CD14-positive monocyte (primary cell): ENCODE measurements around the gene SIGLEC10. TPM values are rescaled to one million over a fixed set of nuclear protein-coding genes. Genes with fewer than 3 reads are reported as not detected.

Source experiments
- DNase-seq, 3 donors: peaks; one replicate each; pipeline ENCODE4 v3.0.0-alpha.2; 2011 to 2022
- H2AFZ ChIP-seq: 2 replicates; pipeline ENCODE4 v1.6.0; 2012; ENCODE audit warnings: mild to moderate bottlenecking, low read depth, low read length, inconsistent platforms; ENCODE audit not compliant: insufficient read depth, poor library complexity, severe bottlenecking
- H3K27ac ChIP-seq, 2 donors: 1 replicate in 1 of 2; 2 replicates in 1 of 2; pipeline ENCODE4 v1.5.1; 2012 to 2013; ENCODE audit warnings: low read length in 2 of 2, control low read depth in 1 of 2, inconsistent platforms in 1 of 2, low read depth in 1 of 2, mild to moderate bottlenecking in 1 of 2
- H3K27me3 ChIP-seq, 2 donors: one replicate each; pipeline versions ENCODE4 v1.6.0 to v1.6.1; 2011 to 2013; ENCODE audit warnings: low read length in 2 of 2; ENCODE audit not compliant: control insufficient read depth in 2 of 2, insufficient read depth in 2 of 2
- H3K36me3 ChIP-seq, 2 donors: replicated peaks in 1 of 2; 1 replicate in 1 of 2; 2 replicates in 1 of 2; pipeline versions ENCODE4 v1.5.1 to v1.6.1; 2012 to 2013; ENCODE audit warnings: low read length in 2 of 2, control low read depth in 1 of 2, inconsistent platforms in 1 of 2, mild to moderate bottlenecking in 1 of 2; ENCODE audit not compliant: insufficient read depth in 2 of 2, control insufficient read depth in 1 of 2
- H3K4me1 ChIP-seq, 2 donors: 1 replicate in 1 of 2; 2 replicates in 1 of 2; pipeline versions ENCODE4 v1.5.1 to v1.6.1; 2012 to 2013; ENCODE audit warnings: low read length in 2 of 2, control low read depth in 1 of 2, inconsistent platforms in 1 of 2, mild to moderate bottlenecking in 1 of 2, moderate library complexity in 1 of 2; ENCODE audit not compliant: insufficient read depth in 2 of 2, control insufficient read depth in 1 of 2
- H3K4me2 ChIP-seq: replicated peaks from 2 replicates; pipeline ENCODE3; 2012; ENCODE audit warnings: low read length, moderate library complexity, mild to moderate bottlenecking; ENCODE audit not compliant: poor library complexity, severe bottlenecking; ENCODE audit errors: extremely low read depth
- H3K4me3 ChIP-seq, 3 experiments: fragments of 200-600 bp in 1 of 3; sonication (generic) in 1 of 3; replicated peaks in 1 of 3; 1 replicate in 2 of 3; 2 replicates in 1 of 3; pipeline ENCODE4 v1.5.1; 2011 to 2013; ENCODE audit warnings: low read length in 3 of 3, mild to moderate bottlenecking in 3 of 3, control low read depth in 2 of 3, low read depth in 2 of 3, inconsistent platforms in 1 of 3, moderate library complexity in 1 of 3
- H3K79me2 ChIP-seq: 2 replicates; pipeline ENCODE4 v1.6.0; 2012; ENCODE audit warnings: mild to moderate bottlenecking, control low read depth, inconsistent platforms, low read length, moderate library complexity; ENCODE audit not compliant: insufficient read depth
- H3K9ac ChIP-seq: 2 replicates; pipeline ENCODE4 v1.6.0; 2017; ENCODE audit warnings: low read length, mild to moderate bottlenecking; ENCODE audit not compliant: insufficient read depth, poor library complexity, severe bottlenecking
- H3K9me3 ChIP-seq, 2 donors: replicated peaks in 1 of 2; 1 replicate in 1 of 2; 2 replicates in 1 of 2; pipeline versions ENCODE4 v1.5.1 to v1.6.1; 2012 to 2013; ENCODE audit warnings: low read length in 2 of 2, control low read depth in 1 of 2; ENCODE audit not compliant: control insufficient read depth in 1 of 2, insufficient read depth in 1 of 2
- H4K20me1 ChIP-seq: 2 replicates; pipeline ENCODE4 v1.6.0; 2012; ENCODE audit warnings: mild to moderate bottlenecking, low read length, control low read depth, moderate library complexity; ENCODE audit not compliant: insufficient read depth
- H3K27ac Mint-ChIP-seq, 7 donors: one replicate each; pipeline ENCODE4 v1.8.0; 2020; ENCODE audit warnings: mild to moderate bottlenecking in 7 of 7, mixed read lengths in 7 of 7, moderate library complexity in 6 of 7, inconsistent platforms in 2 of 7
- H3K27me3 Mint-ChIP-seq, 3 donors: one replicate each; pipeline ENCODE4 v1.8.0; 2021 to 2022; ENCODE audit warnings: low read depth in 3 of 3, mild to moderate bottlenecking in 3 of 3, mixed read lengths in 3 of 3, moderate library complexity in 3 of 3, inconsistent platforms in 1 of 3
- H3K36me3 Mint-ChIP-seq, 2 donors: one replicate each; pipeline ENCODE4 v1.8.0; 2020; ENCODE audit warnings: mixed read lengths in 2 of 2, inconsistent platforms in 1 of 2, mild to moderate bottlenecking in 1 of 2
- H3K4me1 Mint-ChIP-seq: one replicate; pipeline ENCODE4 v1.8.0; 2020; ENCODE audit warnings: mild to moderate bottlenecking, mixed read lengths
- H3K4me3 Mint-ChIP-seq, 2 donors: one replicate each; pipeline ENCODE4 v1.8.0; 2020; ENCODE audit warnings: mild to moderate bottlenecking in 2 of 2, mixed read lengths in 2 of 2, moderate library complexity in 1 of 2
- H3K9me3 Mint-ChIP-seq, 7 donors: one replicate each; pipeline ENCODE4 v1.8.0; 2020 to 2022; ENCODE audit warnings: mixed read lengths in 7 of 7, mild to moderate bottlenecking in 6 of 7, moderate library complexity in 6 of 7, inconsistent platforms in 2 of 7
- CTCF ChIP-seq: fragments of 200-600 bp; IDR thresholded peaks from one replicate; pipeline ENCODE4 v1.8.0; 2022; ENCODE audit warnings: antibody characterized with exemption, mild to moderate bottlenecking
- WGBS: methylation state at CpG from one replicate; pipeline ENCODE4 v1.1.5; 2013; ENCODE audit warnings: missing lambda C conversion rate; ENCODE audit not compliant: insufficient coverage; 5-methylcytosine and 5-hydroxymethylcytosine counted together
- intact Hi-C, 2 donors: fragments of 100-400 bp; cut with micrococcal nuclease; formaldehyde crosslinking; loops; one replicate each; pipeline versions ENCODE4 v1.15.0 to v1.15.1; 2023
- polyA plus RNA-seq, 3 donors: library from polyadenylated mRNA; depleted of rRNA in 1 of 3; unstranded in 2 of 3; stranded (reverse) in 1 of 3; fragments of 300-500 nt in 2 of 3; fragments of >200 nt in 1 of 3; fragmentation: Illumina TruSeq in 2 of 3; gene quantifications; 1 replicate in 2 of 3; 2 replicates in 1 of 3; pipeline ENCODE4 v1.2.3, GENCODE V29; 2012 to 2021

SIGLEC10 gene
- polyA plus RNA-seq, 3 donors, result 16.6 to 114 (median 64.9) TPM

GRCh38 chr19:51415187-51415586 lies 2.3 kb downstream of the SIGLEC10 start:
- WGBS, result 98% methylated on average over 10 of the region's 12 CpGs
- no peak overlapping the region for H3K4me3 ChIP-seq
- no peaks in the 10 kb centered on the region for H4K20me1 ChIP-seq
- H3K9ac ChIP-seq, result no peak overlapping the region
- TF ChIP-seq CTCF, result no peak
- H3K27ac ChIP-seq, result no peak overlapping the region
- peaks cover 30 to 51% of the 10 kb centered on the region in 2 donors for H3K36me3 Mint-ChIP-seq
- H3K4me1 Mint-ChIP-seq, result peaks cover 37% of the 10 kb centered on the region
- no peak overlapping the region for H3K4me2 ChIP-seq
- no peaks in the 10 kb centered on the region for H3K27me3 ChIP-seq
- peaks cover 42 to 48% of the 10 kb centered on the region in 2 donors for H3K4me1 ChIP-seq
- H3K36me3 ChIP-seq, result peaks cover 24 to 40% of the 10 kb centered on the region in 2 donors
- H2AFZ ChIP-seq, result no peak overlapping the region
- no peaks in the 10 kb centered on the region for H3K9me3 ChIP-seq
- no peak for DNase-seq
- peaks cover 7% of the 10 kb centered on the region for H3K79me2 ChIP-seq
- no peak overlapping the region for H3K4me3 Mint-ChIP-seq
- H3K9me3 Mint-ChIP-seq, result peaks cover 0 to 11% (median 1%) of the 10 kb centered on the region in 7 donors
- no peak overlapping the region for H3K27ac Mint-ChIP-seq
- intact Hi-C loops, result no loop called here
- peaks cover 2 to 5% (median 2%) of the 10 kb centered on the region in 3 donors for H3K27me3 Mint-ChIP-seq

GRCh38 chr19:51410950-51411748 lies 6.3 kb downstream of the SIGLEC10 start:
- Mint-ChIP-seq H3K4me3 (no peak overlapping the region), H3K36me3 (peaks cover 30 to 51% of the 10 kb centered on the region in 2 donors), H3K27me3 (peaks cover 0 to 3% (median 2%) of the 10 kb centered on the region in 3 donors), H3K27ac (peak overlapping the region in 2 of 7 donors; percentile 18 to 57), H3K9me3 (peaks cover 0 to 5% (median 1%) of the 10 kb centered on the region in 7 donors), H3K4me1 (peaks cover 45% of the 10 kb centered on the region)
- TF ChIP-seq CTCF, result no peak
- Histone ChIP-seq H3K4me2 (no peak overlapping the region), H4K20me1 (no peaks in the 10 kb centered on the region), H3K79me2 (peaks cover 4% of the 10 kb centered on the region), H3K36me3 (peaks cover 24 to 40% of the 10 kb centered on the region in 2 donors), H3K9ac (no peak overlapping the region), H3K4me3 (no peak overlapping the region), H3K27ac (no peak overlapping the region), H2AFZ (no peak overlapping the region), H3K27me3 (no peaks in the 10 kb centered on the region), H3K9me3 (no peaks in the 10 kb centered on the region), H3K4me1 (peaks cover 49 to 51% of the 10 kb centered on the region in 2 donors)
- no peak for DNase-seq
- intact Hi-C loops, result no loop called here
- 100% methylated on average over 4 of the region's 15 CpGs for whole genome bisulfite sequencing
